Neural cell (in vitro differentiated cells): ENCODE results near the gene BLOC1S5.

Experiments
- CTCF ChIP-seq: fragments of 450-650 bp; IDR thresholded peaks from 2 replicates; pipeline ENCODE4 v1.5.1; 2014; ENCODE audit warnings: antibody characterized with exemption, mild to moderate bottlenecking, moderate library complexity; ENCODE audit not compliant: poor library complexity, severe bottlenecking
- EP300 ChIP-seq: fragments of 450-650 bp; conservative IDR thresholded peaks from 2 replicates; pipeline ENCODE4 v1.6.1; 2014; ENCODE audit warnings: antibody characterized with exemption, mild to moderate bottlenecking, moderate library complexity; ENCODE audit not compliant: poor library complexity, severe bottlenecking
- EZH2 ChIP-seq: fragments of 200-600, 300-800 bp; shearing (Covaris generic), sonication (generic); IDR thresholded peaks from 2 replicates; pipeline ENCODE4 v1.6.1; 2014; ENCODE audit warnings: antibody characterized with exemption, low read length, borderline replicate concordance, mild to moderate bottlenecking; ENCODE audit not compliant: insufficient read depth, poor library complexity, severe bottlenecking
- MXI1 ChIP-seq: fragments of 450-650 bp; conservative IDR thresholded peaks from 2 replicates; pipeline ENCODE4 v1.6.1; 2014; ENCODE audit warnings: antibody characterized with exemption, mild to moderate bottlenecking; ENCODE audit not compliant: poor library complexity, severe bottlenecking
- REST ChIP-seq: IDR thresholded peaks from 2 replicates; pipeline ENCODE4 v1.6.1; 2012; ENCODE audit warnings: borderline replicate concordance
- TAF1 ChIP-seq: IDR thresholded peaks from 2 replicates; pipeline ENCODE4 v1.6.1; 2012; ENCODE audit warnings: low read depth

DNA sequence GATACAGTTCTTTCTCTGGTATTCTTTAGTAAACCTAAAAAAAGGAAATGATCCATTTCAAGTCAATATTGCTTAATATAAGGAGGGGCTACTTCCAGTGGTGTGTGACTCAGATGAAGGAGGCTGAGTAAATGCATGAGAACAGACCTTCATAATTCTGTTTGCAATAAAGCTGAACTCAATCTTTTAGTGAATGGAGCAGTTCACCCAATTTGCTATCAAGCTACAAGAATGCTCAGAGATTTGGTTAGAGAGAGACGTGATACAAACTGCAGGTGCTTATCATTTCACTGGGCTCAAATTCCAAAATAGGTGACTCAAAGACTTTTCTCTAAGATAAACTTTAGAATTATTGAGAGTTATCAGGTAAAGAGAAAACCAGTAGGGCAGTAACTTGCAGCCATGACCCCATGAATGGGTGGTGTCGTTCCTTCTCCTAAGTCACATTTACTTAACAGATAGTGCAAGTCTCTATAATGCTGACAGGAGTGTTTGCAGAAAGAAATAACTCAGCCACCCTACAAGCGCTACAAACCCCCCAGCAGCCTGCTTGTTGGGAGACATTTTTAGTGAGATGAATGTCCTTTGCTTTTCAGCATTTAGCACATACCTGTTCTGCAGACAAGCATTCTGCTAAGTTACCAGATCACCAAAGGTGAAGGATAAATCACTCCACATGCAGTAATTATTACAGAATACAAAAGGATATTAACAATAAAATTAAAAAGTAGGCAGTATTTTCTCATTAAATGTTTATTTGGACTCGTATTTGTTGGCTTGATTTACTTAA, 16.4 kb upstream of the BLOC1S5 start:
- TF ChIP-seq CTCF: no peak
- no peak for TF ChIP-seq EZH2
- no peak for TF ChIP-seq REST
- no peak for TF ChIP-seq TAF1
- TF ChIP-seq EP300: no peak
- no peak for TF ChIP-seq MXI1
